ENCODE results near the gene SLC39A6. TPM values are rescaled to one million over a fixed set of nuclear protein-coding genes. Genes with fewer than 3 reads are reported as not detected.

Gene SLC39A6
- total and polyA plus RNA-seq, 2 donors (not counting 3 experiments of a cell fraction or from before 2014, with no cell fraction given), result 13.8 to 23.1 TPM

- no peak for TF ChIP-seq POLR2AphosphoS5 (IDR thresholded peaks at IDR 0.05; ENCODE audit: insufficient read depth, low read depth, low read length)
- no peak for TF ChIP-seq GATA2 (IDR thresholded peaks at IDR 0.05; ENCODE audit: insufficient read depth, insufficient read length, low read depth, low read length)
- no peak for TF ChIP-seq MYC (IDR thresholded peaks at IDR 0.05; ENCODE audit: low read depth, low read length)
- TF ChIP-seq JUN (IDR thresholded peaks at IDR 0.05; ENCODE audit: borderline replicate concordance, insufficient read depth, insufficient read length, low read depth), result no peak
- no peak for TF ChIP-seq POLR2A (IDR thresholded peaks at IDR 0.05; ENCODE audit: low read depth, low read length)
- H3K9me3 ChIP-seq (replicated peaks; ENCODE audit: control insufficient read depth, insufficient read depth, low read length), result no peaks in the 10 kb centered on the region
- ChIA-PET CTCF (no interaction called here), POLR2A (no interaction called here)
- no peak for DNase-seq (ENCODE audit: low read depth, low spot score)
- intact Hi-C loops (cut with micrococcal nuclease), result loop anchor here (5.0 kb wide), 2 partner anchors 171 to 884 kb away; partner anchors contain the start of genes FHOD3 and ZNF397
- dilution Hi-C loops (cut with MboI; ENCODE audit: extremely low pct_ligation_motif_present, low sequenced_read_pairs), result no loop called here
- H3K27ac ChIP-seq (ENCODE audit: insufficient read depth, low read depth, low read length), result no peak overlapping the region
- no peak overlapping the region for H3K4me3 ChIP-seq (replicated peaks in 1 of 3; ENCODE audit: insufficient read depth in 1 of 3, low read depth in 1 of 3, low read length in 3 of 3)
- no peak overlapping the region for H3K9ac ChIP-seq (replicated peaks; ENCODE audit: extremely low read depth, insufficient read depth, low read length)
- H3K79me2 ChIP-seq (ENCODE audit: control insufficient read depth, insufficient read depth, low read length), result peaks cover 27% of the 10 kb centered on the region
- H3K36me3 ChIP-seq (ENCODE audit: control insufficient read depth in 2 of 2, extremely low read depth in 1 of 2, insufficient read depth in 2 of 2, low read length in 2 of 2), result peaks cover 3 to 6% of the 10 kb centered on the region in 2 experiments
- no peaks in the 10 kb centered on the region for H4K20me1 ChIP-seq (replicated peaks; ENCODE audit: control insufficient read depth, extremely low read depth, insufficient read depth, low read length)
- no peak for FAIRE-seq
- no peak overlapping the region for H2AFZ ChIP-seq (ENCODE audit: low read depth, low read length)
- H3K4me2 ChIP-seq (ENCODE audit: insufficient read depth, low read length), result no peak overlapping the region
- peaks cover 15% of the 10 kb centered on the region for H3K4me1 ChIP-seq (ENCODE audit: control insufficient read depth, extremely low read depth, insufficient read depth, low read length)
- BruUV-seq (replicated peaks), result no TSS peak
- no peaks in the 10 kb centered on the region for H3K27me3 ChIP-seq (ENCODE audit: control insufficient read depth in 2 of 2, insufficient read depth in 2 of 2, low read length in 2 of 2)
- H3K9me1 ChIP-seq (replicated peaks; ENCODE audit: control insufficient read depth, extremely low read depth, insufficient read depth, low read length), result no peaks in the 10 kb centered on the region
These were observed 2.5 kb downstream of the SLC39A6 start for GRCh38 chr18:36126668-36127067.

- no peak overlapping the region for H2AFZ ChIP-seq (ENCODE audit: low read depth, low read length)
- H3K4me2 ChIP-seq (ENCODE audit: insufficient read depth, low read length), result no peak overlapping the region
- peaks cover 8% of the 10 kb centered on the region for H3K4me1 ChIP-seq (ENCODE audit: control insufficient read depth, extremely low read depth, insufficient read depth, low read length)
- ChIA-PET POLR2A (no interaction called here), CTCF (interaction anchor here (0.6 kb wide), 1 partner anchor 370 kb away, joined by 3 read pairs; no protein-coding TSS in a partner anchor)
- intact Hi-C loops (cut with micrococcal nuclease) (loop anchor here (5.0 kb wide), 2 partner anchors 172 to 883 kb away; partner anchors contain the start of genes FHOD3 and ZNF397), dilution Hi-C loops (cut with MboI; ENCODE audit: extremely low pct_ligation_motif_present, low sequenced_read_pairs) (no loop called here)
- H3K9me1 ChIP-seq (replicated peaks; ENCODE audit: control insufficient read depth, extremely low read depth, insufficient read depth, low read length), result no peaks in the 10 kb centered on the region
- H3K9ac ChIP-seq (replicated peaks; ENCODE audit: extremely low read depth, insufficient read depth, low read length), result no peak overlapping the region
- no peaks in the 10 kb centered on the region for H3K9me3 ChIP-seq (replicated peaks; ENCODE audit: control insufficient read depth, insufficient read depth, low read length)
- FAIRE-seq, result no peak
- no peak for DNase-seq (ENCODE audit: low read depth, low spot score)
- H3K79me2 ChIP-seq (ENCODE audit: control insufficient read depth, insufficient read depth, low read length), result peaks cover 9% of the 10 kb centered on the region
- peaks cover 5 to 11% of the 10 kb centered on the region in 2 experiments for H3K36me3 ChIP-seq (ENCODE audit: control insufficient read depth in 2 of 2, extremely low read depth in 1 of 2, insufficient read depth in 2 of 2, low read length in 2 of 2)
- no peak overlapping the region for H3K4me3 ChIP-seq (replicated peaks in 1 of 3; ENCODE audit: insufficient read depth in 1 of 3, low read depth in 1 of 3, low read length in 3 of 3)
- no peak overlapping the region for H3K27ac ChIP-seq (ENCODE audit: insufficient read depth, low read depth, low read length)
- H4K20me1 ChIP-seq (replicated peaks; ENCODE audit: control insufficient read depth, extremely low read depth, insufficient read depth, low read length), result no peaks in the 10 kb centered on the region
- no peak for TF ChIP-seq FOS (IDR thresholded peaks at IDR 0.05; ENCODE audit: borderline replicate concordance, insufficient read depth, low read length)
- no peak for TF ChIP-seq POLR2A (IDR thresholded peaks at IDR 0.05; ENCODE audit: low read depth, low read length)
- TF ChIP-seq JUN (IDR thresholded peaks at IDR 0.05; ENCODE audit: borderline replicate concordance, insufficient read depth, insufficient read length, low read depth), result no peak
- no TSS peak for BruUV-seq (replicated peaks)
- H3K27me3 ChIP-seq (ENCODE audit: control insufficient read depth in 2 of 2, insufficient read depth in 2 of 2, low read length in 2 of 2), result no peaks in the 10 kb centered on the region
These were observed 4.3 kb downstream of the SLC39A6 start for GRCh38 chr18:36124841-36125240.
